ENCODE data around the gene GATB.

The GATB gene

DNA sequence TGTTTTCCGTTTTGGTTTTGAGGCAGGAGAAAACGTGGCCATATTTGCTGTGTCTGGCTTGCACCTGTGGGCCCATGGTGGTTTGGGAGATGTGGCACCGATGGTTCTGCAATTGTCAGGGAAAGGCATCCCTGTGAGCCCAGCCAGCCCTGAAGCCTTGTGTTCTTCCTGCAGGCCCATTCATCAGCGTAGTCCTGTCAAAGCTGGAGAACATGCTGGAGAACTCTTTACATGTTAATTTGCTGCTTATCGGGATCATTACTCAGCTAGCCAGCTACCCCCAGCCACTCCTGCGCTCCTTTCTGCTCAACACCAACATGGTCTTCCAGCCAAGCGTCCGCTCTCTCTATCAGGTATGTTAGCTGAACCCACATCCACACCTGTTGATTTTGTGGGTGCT lies 104.7 kb downstream of the GATB start:
- no peak for FAIRE-seq
- DNase-seq (ENCODE audit: insufficient read length, low spot score) = no peak
- TF ChIP-seq SPI1 (IDR thresholded peaks at IDR 0.05; ENCODE audit: low read depth, low read length) = no peak
- TF ChIP-seq PAX5 (IDR thresholded peaks at IDR 0.05; ENCODE audit: insufficient read depth, low read length, severe bottlenecking) = no peak
- TF ChIP-seq POLR2A (IDR thresholded peaks at IDR 0.05; ENCODE audit: low read depth, low read length) = no peak
- TF ChIP-seq POLR2AphosphoS5 (IDR thresholded peaks at IDR 0.05; ENCODE audit: low read depth, low read length) = no peak
- no peak for TF ChIP-seq TAF1 (IDR thresholded peaks at IDR 0.05; ENCODE audit: low read depth, low read length)
- TF ChIP-seq POU2F2 (IDR thresholded peaks at IDR 0.05; ENCODE audit: low read depth, low read length) = no peak

DNA sequence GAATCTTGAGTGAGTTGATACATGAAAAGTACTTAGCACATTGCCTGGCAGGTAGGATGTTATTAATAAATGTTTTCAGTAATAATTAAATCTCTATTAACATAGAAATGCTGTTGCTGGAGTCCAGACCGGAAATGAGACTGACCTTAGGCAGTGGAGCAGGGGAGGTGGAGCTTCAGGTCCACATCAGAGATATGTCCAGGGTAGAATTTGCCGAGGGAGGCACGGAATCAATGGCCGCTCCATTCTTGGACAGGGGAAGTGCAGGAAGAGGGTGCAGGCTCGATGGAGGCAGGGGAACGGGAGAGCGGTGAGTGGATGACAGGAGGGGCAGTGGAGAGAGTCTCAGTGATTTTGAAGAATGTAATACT lies 107.3 kb downstream of the GATB start:
- FAIRE-seq (no peak), DNase-seq (ENCODE audit: insufficient read length, low spot score) (no peak)
- no peak for TF ChIP-seq POLR2AphosphoS5 (IDR thresholded peaks at IDR 0.05; ENCODE audit: low read depth, low read length)
- TF ChIP-seq POLR2A (IDR thresholded peaks at IDR 0.05; ENCODE audit: low read depth, low read length) = no peak
- no peak for TF ChIP-seq SPI1 (IDR thresholded peaks at IDR 0.05; ENCODE audit: low read depth, low read length)
- no peak for TF ChIP-seq POU2F2 (IDR thresholded peaks at IDR 0.05; ENCODE audit: low read depth, low read length)
- no peak for TF ChIP-seq PAX5 (IDR thresholded peaks at IDR 0.05; ENCODE audit: insufficient read depth, low read length, severe bottlenecking)
- no peak for TF ChIP-seq TAF1 (IDR thresholded peaks at IDR 0.05; ENCODE audit: low read depth, low read length)

GRCh38 chr4:151652841-151653547 lies 107.8 kb downstream of the GATB start:
- DNase-seq (ENCODE audit: insufficient read length, low spot score) (no peak), FAIRE-seq (no peak)
- no peak for TF ChIP-seq PAX5 (IDR thresholded peaks at IDR 0.05; ENCODE audit: insufficient read depth, low read length, severe bottlenecking)
- no peak for TF ChIP-seq SPI1 (IDR thresholded peaks at IDR 0.05; ENCODE audit: low read depth, low read length)
- no peak for TF ChIP-seq POLR2A (IDR thresholded peaks at IDR 0.05; ENCODE audit: low read depth, low read length)
- no peak for TF ChIP-seq POU2F2 (IDR thresholded peaks at IDR 0.05; ENCODE audit: low read depth, low read length)
- no peak for TF ChIP-seq POLR2AphosphoS5 (IDR thresholded peaks at IDR 0.05; ENCODE audit: low read depth, low read length)
- no peak for TF ChIP-seq TAF1 (IDR thresholded peaks at IDR 0.05; ENCODE audit: low read depth, low read length)

GRCh38 chr4:151651496-151651895 lies 109.3 kb downstream of the GATB start:
- TF ChIP-seq POU2F2 (IDR thresholded peaks at IDR 0.05; ENCODE audit: low read depth, low read length) (no peak), TAF1 (IDR thresholded peaks at IDR 0.05; ENCODE audit: low read depth, low read length) (no peak), PAX5 (IDR thresholded peaks at IDR 0.05; ENCODE audit: insufficient read depth, low read length, severe bottlenecking) (no peak), SPI1 (IDR thresholded peaks at IDR 0.05; ENCODE audit: low read depth, low read length) (no peak), POLR2A (IDR thresholded peaks at IDR 0.05; ENCODE audit: low read depth, low read length) (no peak), POLR2AphosphoS5 (IDR thresholded peaks at IDR 0.05; ENCODE audit: low read depth, low read length) (no peak)
- DNase-seq (ENCODE audit: insufficient read length, low spot score) (no peak), FAIRE-seq (no peak)

GRCh38 chr4:151649479-151649878 lies 111.3 kb downstream of the GATB start:
- TF ChIP-seq TAF1 (IDR thresholded peaks at IDR 0.05; ENCODE audit: low read depth, low read length) (no peak), POLR2A (IDR thresholded peaks at IDR 0.05; ENCODE audit: low read depth, low read length) (no peak), POLR2AphosphoS5 (IDR thresholded peaks at IDR 0.05; ENCODE audit: low read depth, low read length) (no peak), PAX5 (IDR thresholded peaks at IDR 0.05; ENCODE audit: insufficient read depth, low read length, severe bottlenecking) (no peak), SPI1 (IDR thresholded peaks at IDR 0.05; ENCODE audit: low read depth, low read length) (no peak), POU2F2 (IDR thresholded peaks at IDR 0.05; ENCODE audit: low read depth, low read length) (no peak)
- DNase-seq (ENCODE audit: insufficient read length, low spot score) = no peak
- no peak for FAIRE-seq

DNA sequence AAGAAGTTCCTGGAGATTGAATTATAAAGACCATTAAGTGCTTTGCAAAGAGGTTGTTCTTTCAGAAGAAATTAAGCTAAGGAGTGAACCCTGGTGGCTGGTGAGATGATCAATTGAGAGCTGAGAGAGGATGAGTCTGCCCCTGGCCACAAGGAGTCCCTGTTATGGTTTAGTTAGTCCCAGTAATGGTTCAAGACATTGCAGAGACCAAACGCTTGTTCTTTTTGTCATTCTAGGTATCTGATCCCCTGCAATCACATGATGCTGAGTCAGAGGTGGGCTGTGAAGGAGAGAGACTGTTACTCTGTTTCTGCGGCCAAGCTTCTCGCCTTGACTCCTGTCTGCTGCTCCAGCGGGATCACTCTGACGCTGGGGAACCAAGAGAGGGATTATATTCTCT lies 114.5 kb downstream of the GATB start:
- TF ChIP-seq POU2F2 (IDR thresholded peaks at IDR 0.05; ENCODE audit: low read depth, low read length) (no peak), POLR2A (IDR thresholded peaks at IDR 0.05; ENCODE audit: low read depth, low read length) (no peak)
- FAIRE-seq (no peak), DNase-seq (ENCODE audit: insufficient read length, low spot score) (no peak)

GRCh38 chr4:151644622-151645021 lies 116.2 kb downstream of the GATB start:
- FAIRE-seq (no peak), DNase-seq (ENCODE audit: insufficient read length, low spot score) (no peak)
- TF ChIP-seq PAX5 (IDR thresholded peaks at IDR 0.05; ENCODE audit: insufficient read depth, low read length, severe bottlenecking) = no peak
- TF ChIP-seq SPI1 (IDR thresholded peaks at IDR 0.05; ENCODE audit: low read depth, low read length) = no peak
- TF ChIP-seq TAF1 (IDR thresholded peaks at IDR 0.05; ENCODE audit: low read depth, low read length) = no peak

GRCh38 chr4:151643564-151643963 lies 117.2 kb downstream of the GATB start:
- FAIRE-seq = no peak
- DNase-seq (ENCODE audit: insufficient read length, low spot score) = no peak
- TF ChIP-seq PAX5 (IDR thresholded peaks at IDR 0.05; ENCODE audit: insufficient read depth, low read length, severe bottlenecking) (no peak), POLR2A (IDR thresholded peaks at IDR 0.05; ENCODE audit: low read depth, low read length) (no peak), TAF1 (IDR thresholded peaks at IDR 0.05; ENCODE audit: low read depth, low read length) (no peak), POLR2AphosphoS5 (IDR thresholded peaks at IDR 0.05; ENCODE audit: low read depth, low read length) (no peak), POU2F2 (IDR thresholded peaks at IDR 0.05; ENCODE audit: low read depth, low read length) (no peak), SPI1 (IDR thresholded peaks at IDR 0.05; ENCODE audit: low read depth, low read length) (no peak)

GRCh38 chr4:151641983-151642382 lies 118.8 kb downstream of the GATB start:
- DNase-seq (ENCODE audit: insufficient read length, low spot score) (no peak), FAIRE-seq (no peak)
- TF ChIP-seq TAF1 (IDR thresholded peaks at IDR 0.05; ENCODE audit: low read depth, low read length) (no peak), POLR2AphosphoS5 (IDR thresholded peaks at IDR 0.05; ENCODE audit: low read depth, low read length) (no peak), PAX5 (IDR thresholded peaks at IDR 0.05; ENCODE audit: insufficient read depth, low read length, severe bottlenecking) (no peak), POU2F2 (IDR thresholded peaks at IDR 0.05; ENCODE audit: low read depth, low read length) (no peak), SPI1 (IDR thresholded peaks at IDR 0.05; ENCODE audit: low read depth, low read length) (no peak), POLR2A (IDR thresholded peaks at IDR 0.05; ENCODE audit: low read depth, low read length) (no peak)

GRCh38 chr4:151641167-151641566 lies 119.6 kb downstream of the GATB start:
- FAIRE-seq (no peak), DNase-seq (ENCODE audit: insufficient read length, low spot score) (no peak)
- no peak for TF ChIP-seq POU2F2 (IDR thresholded peaks at IDR 0.05; ENCODE audit: low read depth, low read length)
- no peak for TF ChIP-seq POLR2A (IDR thresholded peaks at IDR 0.05; ENCODE audit: low read depth, low read length)
- no peak for TF ChIP-seq PAX5 (IDR thresholded peaks at IDR 0.05; ENCODE audit: insufficient read depth, low read length, severe bottlenecking)
- TF ChIP-seq TAF1 (IDR thresholded peaks at IDR 0.05; ENCODE audit: low read depth, low read length) = no peak
- TF ChIP-seq POLR2AphosphoS5 (IDR thresholded peaks at IDR 0.05; ENCODE audit: low read depth, low read length) = no peak
- no peak for TF ChIP-seq SPI1 (IDR thresholded peaks at IDR 0.05; ENCODE audit: low read depth, low read length)
